ENCODE data around the gene DRAXIN. TPM values are rescaled to one million over a fixed set of nuclear protein-coding genes. Genes with fewer than 3 reads are reported as not detected.
A peak's percentile ranks its signal among the peaks of the same experiment; 100 is the strongest.

Gene DRAXIN
- total RNA-seq, 1 donor from 2014 or later = 1.7 TPM

GRCh38 chr1:11761988-11762406 is 70.5 kb downstream of the DRAXIN start, which contains the start of gene C1orf167:
C1orf167 (plus strand) TSS chr1:11762193; CDS start chr1:11764401, 2,208 bp downstream.
- Histone ChIP-seq H3K4me3 (ENCODE audit: insufficient read depth, low read depth, low read length) (no peak within 1 kb of the TSS), H3K36me3 (ENCODE audit: insufficient read depth, low read length) (no peaks in the 10 kb centered on the region), H3K9ac (ENCODE audit: low read length) (no peak within 1 kb of the TSS), H3K9me3 (ENCODE audit: insufficient read depth, low read depth, low read length) (no peaks in the 10 kb centered on the region), H4K20me1 (ENCODE audit: insufficient read depth, low read length) (no peaks in the 10 kb centered on the region), H3K4me1 (ENCODE audit: insufficient read depth, low read length) (no peaks in the 10 kb centered on the region), H3K27ac (ENCODE audit: low read depth, low read length) (no peak within 1 kb of the TSS), H2AFZ (ENCODE audit: low read depth, low read length) (peak within 1 kb of the TSS; percentile 26), H3K4me2 (ENCODE audit: low read length) (peak within 1 kb of the TSS; percentile 15), H3K79me2 (ENCODE audit: insufficient read depth, low read length) (no peaks in the 10 kb centered on the region), H3K27me3 (ENCODE audit: insufficient read depth, low read length) (peaks cover 17% of the 10 kb centered on the region)
- Mint-ChIP-seq H3K36me3 (ENCODE audit: low read depth, unreplicated experiment) (peaks cover 2% of the 10 kb centered on the region), H3K9me3 (ENCODE audit: unreplicated experiment) (no peaks in the 10 kb centered on the region), H3K27ac (ENCODE audit: unreplicated experiment) (no peak within 1 kb of the TSS), H3K4me1 (ENCODE audit: low read depth, unreplicated experiment) (no peaks in the 10 kb centered on the region), H3K4me3 (ENCODE audit: unreplicated experiment) (no peak within 1 kb of the TSS), H3K27me3 (ENCODE audit: low read depth, unreplicated experiment) (peaks cover 36% of the 10 kb centered on the region)
- TF ChIP-seq CTCF (IDR thresholded peaks at IDR 0.05; ENCODE audit: insufficient read depth, low read depth, low read length) = no peak
- TF ChIP-seq EZH2 (IDR thresholded peaks at IDR 0.05; ENCODE audit: insufficient read depth, low read length) = peak; percentile 38
- no peak for DNase-seq (ENCODE audit: low read depth)
- FAIRE-seq = no peak

- Histone ChIP-seq H3K27ac (ENCODE audit: low read depth, low read length) (no peak overlapping the region), H3K4me2 (ENCODE audit: low read length) (no peak overlapping the region), H3K36me3 (ENCODE audit: insufficient read depth, low read length) (no peaks in the 10 kb centered on the region), H3K79me2 (ENCODE audit: insufficient read depth, low read length) (no peaks in the 10 kb centered on the region), H3K4me3 (ENCODE audit: insufficient read depth, low read depth, low read length) (no peak overlapping the region), H3K4me1 (ENCODE audit: insufficient read depth, low read length) (no peaks in the 10 kb centered on the region), H3K27me3 (ENCODE audit: insufficient read depth, low read length) (peaks cover 19% of the 10 kb centered on the region), H2AFZ (ENCODE audit: low read depth, low read length) (no peak overlapping the region), H3K9ac (ENCODE audit: low read length) (no peak overlapping the region), H3K9me3 (ENCODE audit: insufficient read depth, low read depth, low read length) (no peaks in the 10 kb centered on the region), H4K20me1 (ENCODE audit: insufficient read depth, low read length) (no peaks in the 10 kb centered on the region)
- no peak overlapping the region for H3K27ac Mint-ChIP-seq (ENCODE audit: unreplicated experiment)
- peaks cover 2% of the 10 kb centered on the region for H3K36me3 Mint-ChIP-seq (ENCODE audit: low read depth, unreplicated experiment)
- TF ChIP-seq EZH2 (IDR thresholded peaks at IDR 0.05; ENCODE audit: insufficient read depth, low read length) (no peak), CTCF (IDR thresholded peaks at IDR 0.05; ENCODE audit: insufficient read depth, low read depth, low read length) (no peak)
- DNase-seq (ENCODE audit: low read depth) = no peak
- FAIRE-seq = no peak
- no peaks in the 10 kb centered on the region for H3K9me3 Mint-ChIP-seq (ENCODE audit: unreplicated experiment)
- H3K4me3 Mint-ChIP-seq (ENCODE audit: unreplicated experiment) = no peak overlapping the region
- H3K4me1 Mint-ChIP-seq (ENCODE audit: low read depth, unreplicated experiment) = no peaks in the 10 kb centered on the region
- peaks cover 47% of the 10 kb centered on the region for H3K27me3 Mint-ChIP-seq (ENCODE audit: low read depth, unreplicated experiment)
Measured at GRCh38 chr1:11764115-11764514, 72.6 kb downstream of the DRAXIN start.

GRCh38 chr1:11764519-11764918 is 73.0 kb downstream of the DRAXIN start:
- Histone ChIP-seq H3K36me3 (ENCODE audit: insufficient read depth, low read length) (no peaks in the 10 kb centered on the region), H3K79me2 (ENCODE audit: insufficient read depth, low read length) (no peaks in the 10 kb centered on the region), H3K9ac (ENCODE audit: low read length) (no peak overlapping the region), H3K4me1 (ENCODE audit: insufficient read depth, low read length) (no peaks in the 10 kb centered on the region), H3K4me3 (ENCODE audit: insufficient read depth, low read depth, low read length) (no peak overlapping the region), H3K27ac (ENCODE audit: low read depth, low read length) (no peak overlapping the region), H3K4me2 (ENCODE audit: low read length) (no peak overlapping the region), H2AFZ (ENCODE audit: low read depth, low read length) (no peak overlapping the region), H3K27me3 (ENCODE audit: insufficient read depth, low read length) (peaks cover 19% of the 10 kb centered on the region), H3K9me3 (ENCODE audit: insufficient read depth, low read depth, low read length) (no peaks in the 10 kb centered on the region), H4K20me1 (ENCODE audit: insufficient read depth, low read length) (no peaks in the 10 kb centered on the region)
- H3K27ac Mint-ChIP-seq (ENCODE audit: unreplicated experiment) = no peak overlapping the region
- no peak for FAIRE-seq
- TF ChIP-seq CTCF (IDR thresholded peaks at IDR 0.05; ENCODE audit: insufficient read depth, low read depth, low read length) (no peak), EZH2 (IDR thresholded peaks at IDR 0.05; ENCODE audit: insufficient read depth, low read length) (no peak)
- H3K36me3 Mint-ChIP-seq (ENCODE audit: low read depth, unreplicated experiment) = peaks cover 2% of the 10 kb centered on the region
- H3K4me1 Mint-ChIP-seq (ENCODE audit: low read depth, unreplicated experiment) = no peaks in the 10 kb centered on the region
- no peak overlapping the region for H3K4me3 Mint-ChIP-seq (ENCODE audit: unreplicated experiment)
- no peak for DNase-seq (ENCODE audit: low read depth)
- H3K27me3 Mint-ChIP-seq (ENCODE audit: low read depth, unreplicated experiment) = peaks cover 47% of the 10 kb centered on the region
- no peaks in the 10 kb centered on the region for H3K9me3 Mint-ChIP-seq (ENCODE audit: unreplicated experiment)
